Spleen (tissue), 11 donors: ENCODE data around the gene AGPAT3. TPM values are rescaled to one million over a fixed set of nuclear protein-coding genes. Genes with fewer than 3 reads are reported as not detected.
A peak's percentile ranks its signal among the peaks of the same experiment; 100 is the strongest.

Experiments used
- DNase-seq: peaks from one replicate; pipeline ENCODE4 v3.0.0-alpha.2; 2020
- H3K27ac ChIP-seq, 8 donors: fragments of 200-600 bp; sonication (generic) in 7 of 8; 1 replicate in 4 of 8; 2 replicates in 4 of 8; pipeline versions ENCODE4 v1.5.0 to v1.8.0; 2016 to 2021; ENCODE audit warnings: inconsistent platforms in 4 of 8, mild to moderate bottlenecking in 4 of 8, moderate library complexity in 1 of 8
- H3K27me3 ChIP-seq, 7 donors: fragments of 200-600 bp; sonication (generic) in 6 of 7; replicated peaks in 1 of 7; 1 replicate in 4 of 7; 2 replicates in 3 of 7; pipeline versions ENCODE4 v1.5.0 to v1.8.0; 2016 to 2021; ENCODE audit warnings: inconsistent platforms in 3 of 7, mild to moderate bottlenecking in 1 of 7
- H3K36me3 ChIP-seq, 6 donors: fragments of 200-600 bp; sonication (generic) in 5 of 6; 1 replicate in 4 of 6; 2 replicates in 2 of 6; pipeline versions ENCODE4 v1.5.0 to v1.8.0; 2016 to 2021; ENCODE audit warnings: inconsistent platforms in 2 of 6
- H3K4me1 ChIP-seq, 6 donors: fragments of 200-600 bp; sonication (generic) in 5 of 6; 1 replicate in 3 of 6; 2 replicates in 3 of 6; pipeline versions ENCODE4 v1.5.0 to v1.8.0; 2016 to 2021; ENCODE audit warnings: inconsistent platforms in 3 of 6
- H3K4me3 ChIP-seq, 8 donors: fragments of 200-600 bp; sonication (generic) in 7 of 8; 1 replicate in 4 of 8; 2 replicates in 4 of 8; pipeline versions ENCODE4 v1.5.0 to v1.8.0; 2016 to 2021; ENCODE audit warnings: inconsistent platforms in 4 of 8, mild to moderate bottlenecking in 4 of 8, moderate library complexity in 2 of 8
- H3K9me3 ChIP-seq, 8 donors: fragments of 200-600 bp; sonication (generic) in 7 of 8; 1 replicate in 4 of 8; 2 replicates in 4 of 8; pipeline versions ENCODE4 v1.5.0 to v1.8.0; 2016 to 2021; ENCODE audit warnings: inconsistent platforms in 4 of 8
- POLR2A ChIP-seq, 3 donors: fragments of 450-650 bp; IDR thresholded peaks; one replicate each; pipeline ENCODE4 v1.5.1; 2017; ENCODE audit warnings: antibody characterized with exemption in 3 of 3, mild to moderate bottlenecking in 1 of 3
- POLR2AphosphoS5 ChIP-seq, 3 donors: sonication (generic); formaldehyde crosslinking; IDR thresholded peaks; one replicate each; pipeline ENCODE4 v1.5.1; 2017; ENCODE audit warnings: antibody characterized with exemption in 3 of 3
- WGBS, 5 donors: extraction: QIAGEN DNeasy Blood & Tissue Kit in 3 of 5; methylation state at CpG; one replicate each; pipeline versions ENCODE4 v1.1.5 to v1.1.7; 2013 to 2018; 5-methylcytosine and 5-hydroxymethylcytosine counted together
- intact Hi-C: fragments of 100-400 bp; cut with DNase I; formaldehyde crosslinking; loops from one replicate; pipeline ENCODE4 v1.15.0; 2023; ENCODE audit warnings: low total_unique reads
- polyA plus RNA-seq, 3 donors: library from polyadenylated mRNA; stranded (reverse); fragments of 200-250 nt; gene quantifications; one replicate each; pipeline ENCODE4 v1.2.1, GENCODE V29; 2013
- total RNA-seq, 7 donors: library from RNA; depleted of rRNA in 3 of 7; stranded (reverse); fragments of >200 nt in 3 of 7; fragmentation: NEBNext Ultra II Directional in 4 of 7; extraction: Animal tissue kit (Norgen Biotek cat#: 25700) in 4 of 7; gene quantifications; one replicate each; pipeline versions ENCODE4 v1.1.0 to v1.2.1, GENCODE V29; 2016 to 2021
- TF ChIP-seq, protein P1 (sequence below), 11 experiments: fragments of 200-600 bp in 7 of 11; fragments of 450-650 bp in 4 of 11; sonication (generic) in 4 of 11; IDR thresholded peaks in 8 of 11; conservative IDR thresholded peaks in 3 of 11; 1 replicate in 7 of 11; 2 replicates in 4 of 11; pipeline versions ENCODE4 v1.4.0 to v1.8.0; 2016 to 2021; ENCODE audit warnings: antibody characterized with exemption in 11 of 11, inconsistent platforms in 4 of 11, mild to moderate bottlenecking in 1 of 11
- donor health status: healthy with polysubstance abuse.
- donor health status: DM: no; HTN: no; CAD: no; lungs with moderate emphysema.
- donor health status: DM: no; HTN: no; CAD: no.
- donor health status: Bipolar disorder and iron deficiency.
- donor health status: healthy.
- donor health status: DM: no; HTN: no; CAD: no.
- donor health status: DM: yes; HTN: yes; CAD: no.

Gene AGPAT3
- total and polyA plus RNA-seq, 10 donors: 6.9 to 92.0 (median 56.0) TPM

DNA sequence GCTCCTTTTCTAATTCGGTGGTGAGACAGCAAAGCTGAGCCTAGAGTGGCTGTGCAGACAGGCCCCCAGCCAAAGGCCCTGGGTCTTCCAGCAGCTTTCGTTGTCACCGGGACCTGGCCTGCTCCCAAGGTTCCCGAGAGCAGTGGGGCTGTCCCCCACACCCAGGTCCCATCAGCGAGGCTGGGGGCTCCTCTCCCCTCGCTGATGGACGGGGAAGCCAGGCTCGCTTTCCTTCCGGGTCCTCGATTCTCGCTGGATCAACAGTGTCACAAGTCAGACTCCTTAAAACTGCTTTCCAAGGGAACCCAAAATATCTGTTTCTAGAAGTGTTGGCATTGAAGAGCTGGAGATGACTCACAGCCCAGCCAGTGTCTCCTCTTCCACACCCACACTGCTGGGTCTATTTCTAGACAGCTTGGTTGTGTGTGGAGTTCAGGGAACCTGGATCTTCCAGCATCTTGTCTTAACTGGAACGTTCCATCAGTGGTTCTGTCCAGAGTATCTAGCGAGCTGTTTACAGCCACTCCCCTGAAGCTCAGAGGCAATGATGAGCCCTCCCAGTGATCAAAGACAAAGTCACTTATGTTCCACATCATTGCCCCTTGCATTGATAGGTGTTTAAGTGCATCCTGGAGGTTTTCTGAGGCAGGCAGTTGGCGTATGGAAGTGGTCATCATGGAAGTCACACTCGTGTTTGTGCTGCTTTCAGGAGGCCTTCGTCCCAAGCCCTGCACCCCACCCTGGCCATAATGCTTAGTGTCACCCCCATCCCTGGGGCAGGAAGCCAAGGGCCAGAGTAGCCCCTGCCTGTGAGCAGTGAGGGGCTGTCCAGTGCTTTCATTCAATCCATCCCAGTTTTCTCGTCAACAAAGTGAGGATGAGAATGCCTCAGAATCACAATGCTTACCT, 40.4 kb upstream of the AGPAT3 start:
- H3K4me1 ChIP-seq: peaks cover 0 to 24% (median 0%) of the 10 kb centered on the region in 6 donors
- intact Hi-C loops: no loop called here
- peaks cover 0 to 20% (median 0%) of the 10 kb centered on the region in 7 donors for H3K27me3 ChIP-seq
- no peaks in the 10 kb centered on the region for H3K36me3 ChIP-seq
- DNase-seq: no peak
- no peak overlapping the region for H3K4me3 ChIP-seq
- 85 to 92% (median 89%) methylated on average over 16 to 17 of the region's 17 CpGs for WGBS, 5 donors
- TF ChIP-seq POLR2A (IDR thresholded peaks at IDR 0.05): no peak
- TF ChIP-seq, protein P1, sequence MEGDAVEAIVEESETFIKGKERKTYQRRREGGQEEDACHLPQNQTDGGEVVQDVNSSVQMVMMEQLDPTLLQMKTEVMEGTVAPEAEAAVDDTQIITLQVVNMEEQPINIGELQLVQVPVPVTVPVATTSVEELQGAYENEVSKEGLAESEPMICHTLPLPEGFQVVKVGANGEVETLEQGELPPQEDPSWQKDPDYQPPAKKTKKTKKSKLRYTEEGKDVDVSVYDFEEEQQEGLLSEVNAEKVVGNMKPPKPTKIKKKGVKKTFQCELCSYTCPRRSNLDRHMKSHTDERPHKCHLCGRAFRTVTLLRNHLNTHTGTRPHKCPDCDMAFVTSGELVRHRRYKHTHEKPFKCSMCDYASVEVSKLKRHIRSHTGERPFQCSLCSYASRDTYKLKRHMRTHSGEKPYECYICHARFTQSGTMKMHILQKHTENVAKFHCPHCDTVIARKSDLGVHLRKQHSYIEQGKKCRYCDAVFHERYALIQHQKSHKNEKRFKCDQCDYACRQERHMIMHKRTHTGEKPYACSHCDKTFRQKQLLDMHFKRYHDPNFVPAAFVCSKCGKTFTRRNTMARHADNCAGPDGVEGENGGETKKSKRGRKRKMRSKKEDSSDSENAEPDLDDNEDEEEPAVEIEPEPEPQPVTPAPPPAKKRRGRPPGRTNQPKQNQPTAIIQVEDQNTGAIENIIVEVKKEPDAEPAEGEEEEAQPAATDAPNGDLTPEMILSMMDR (IDR thresholded peaks at IDR 0.05 in 8 of 11, conservative IDR thresholded peaks at IDR 0.05 in 3 of 11): no peak
- no peak for TF ChIP-seq POLR2AphosphoS5 (IDR thresholded peaks at IDR 0.05)
- no peak overlapping the region for H3K27ac ChIP-seq
- no peaks in the 10 kb centered on the region for H3K9me3 ChIP-seq

DNA sequence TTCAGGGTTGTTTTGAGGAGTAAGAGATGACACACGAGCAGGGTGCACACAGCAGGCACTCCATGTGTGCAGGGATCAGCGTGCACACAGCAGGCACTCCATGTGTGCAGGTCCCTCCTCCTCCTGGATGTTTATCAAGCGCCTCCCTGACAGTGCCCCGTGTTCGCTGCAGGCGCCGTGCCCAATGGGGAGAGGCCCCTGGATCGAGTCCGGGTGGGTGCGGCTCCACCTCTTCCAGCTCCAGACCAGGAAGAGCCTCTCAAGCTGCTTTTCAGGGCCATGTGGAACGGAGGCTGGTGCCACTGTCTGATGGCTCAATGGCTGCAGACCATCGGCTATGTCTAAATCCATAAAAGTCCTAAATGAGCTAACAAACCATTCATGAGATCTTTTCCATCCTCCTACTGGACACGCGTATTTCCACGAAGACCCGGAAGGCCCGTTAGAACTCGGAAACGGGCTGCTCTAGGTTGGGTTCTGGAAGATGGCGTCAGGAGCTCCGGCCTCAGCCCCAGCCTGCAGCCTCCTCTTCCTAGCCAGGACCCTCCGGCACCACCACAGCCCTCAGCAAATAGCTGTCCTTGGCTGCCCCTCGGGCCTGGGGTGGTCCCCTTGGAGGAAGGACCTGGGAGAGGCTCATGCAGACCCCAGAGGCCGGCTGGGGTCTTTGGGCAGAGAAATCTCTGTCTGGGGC, 39.6 kb upstream of the AGPAT3 start:
- Histone ChIP-seq H3K4me3 (no peak overlapping the region), H3K9me3 (no peaks in the 10 kb centered on the region), H3K27ac (no peak overlapping the region), H3K36me3 (no peaks in the 10 kb centered on the region), H3K27me3 (peaks cover 0 to 28% (median 0%) of the 10 kb centered on the region in 7 donors), H3K4me1 (peaks cover 0 to 19% (median 0%) of the 10 kb centered on the region in 6 donors)
- 81 to 93% (median 83%) methylated on average over 15 to 24 of the region's 24 CpGs for WGBS, 5 donors
- intact Hi-C loops: no loop called here
- DNase-seq: peak; percentile 77
- TF ChIP-seq, protein P1 (IDR thresholded peaks at IDR 0.05 in 8 of 11, conservative IDR thresholded peaks at IDR 0.05 in 3 of 11): no peak
- TF ChIP-seq POLR2AphosphoS5 (IDR thresholded peaks at IDR 0.05): peak in 2 of 3 donors; percentile 22 to 33

DNA sequence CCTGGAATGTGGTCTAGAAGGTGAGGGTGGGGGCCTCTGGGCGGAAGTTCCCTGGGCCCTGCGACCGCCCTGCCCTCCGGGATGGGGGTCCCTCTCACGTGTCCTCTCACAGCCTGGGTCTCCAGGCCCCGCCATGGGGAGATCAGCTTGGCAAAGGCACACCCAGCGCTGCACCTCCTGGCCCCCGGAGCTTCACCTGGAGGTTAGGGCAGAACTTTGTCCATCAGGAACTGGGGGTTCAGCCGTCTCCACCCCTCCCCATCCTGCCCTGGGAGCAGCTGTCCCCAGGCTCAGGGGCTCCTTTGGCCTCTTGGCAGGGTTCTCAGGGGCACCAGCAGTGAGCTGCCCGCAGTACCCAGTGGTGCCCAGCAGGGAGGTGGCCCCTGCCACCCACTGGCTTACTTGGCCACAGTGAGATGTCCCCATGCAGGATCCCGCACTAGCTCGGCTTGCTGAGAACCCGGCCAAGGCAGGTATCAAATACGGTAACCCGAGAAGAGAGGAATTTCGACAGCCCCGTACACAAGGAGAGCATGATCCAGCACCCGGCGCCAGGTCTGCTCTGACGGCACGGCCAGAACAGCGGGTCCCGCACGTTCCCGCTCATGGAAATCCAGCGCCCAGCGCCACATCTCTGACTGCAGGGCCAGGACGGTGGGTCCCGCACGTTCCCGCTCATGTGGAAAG, 38.9 kb upstream of the AGPAT3 start:
- Histone ChIP-seq H3K4me1 (peaks cover 0 to 17% (median 0%) of the 10 kb centered on the region in 6 donors), H3K36me3 (no peaks in the 10 kb centered on the region), H3K9me3 (no peaks in the 10 kb centered on the region), H3K4me3 (no peak overlapping the region), H3K27ac (no peak overlapping the region), H3K27me3 (peaks cover 0 to 29% (median 0%) of the 10 kb centered on the region in 7 donors)
- intact Hi-C loops: no loop called here
- 72 to 91% (median 80%) methylated on average over 16 to 31 of the region's 31 CpGs for WGBS, 5 donors
- TF ChIP-seq, protein P1 (IDR thresholded peaks at IDR 0.05 in 8 of 11, conservative IDR thresholded peaks at IDR 0.05 in 3 of 11): peak in 3 of 11 experiments; percentile 16 to 37 (median 22)
- no peak for TF ChIP-seq POLR2AphosphoS5 (IDR thresholded peaks at IDR 0.05)
- DNase-seq: peak; percentile 60
